Medulla oblongata (tissue), 1 donor: ENCODE results near the gene ABCB8.
"Not testable (repeated sequence)": the region's sequence is repeated elsewhere in the genome, so short reads cannot be mapped to it uniquely, and the experiment has no call there.

ENCODE experiments used
- DNase-seq: peaks from one replicate; pipeline ENCODE4 v3.0.0-alpha.2; 2015; ENCODE audit errors: extremely low spot score

ABCB8 gene

GRCh38 chr7:150997817-150998216 lies 30.4 kb upstream of the ABCB8 start:
- DNase-seq = no peak

GRCh38 chr7:150998341-150998740 lies 29.9 kb upstream of the ABCB8 start:
- no peak for DNase-seq

DNA sequence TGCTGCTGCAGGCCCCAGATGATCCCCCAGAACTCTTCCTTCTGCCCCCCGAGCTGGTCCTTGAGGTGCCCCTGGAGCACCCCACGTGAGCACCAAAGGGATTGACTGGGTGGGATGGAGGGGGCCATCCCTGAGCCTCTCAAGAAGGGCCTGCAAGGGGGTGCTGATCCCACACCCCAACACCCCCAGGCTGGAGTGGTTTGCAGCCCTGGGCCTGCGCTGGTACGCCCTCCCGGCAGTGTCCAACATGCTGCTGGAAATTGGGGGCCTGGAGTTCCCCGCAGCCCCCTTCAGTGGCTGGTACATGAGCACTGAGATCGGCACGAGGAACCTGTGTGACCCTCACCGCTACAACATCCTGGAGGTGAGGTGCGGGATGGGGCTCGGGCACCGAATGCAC lies 29.2 kb upstream of the ABCB8 start:
- DNase-seq = no peak

DNA sequence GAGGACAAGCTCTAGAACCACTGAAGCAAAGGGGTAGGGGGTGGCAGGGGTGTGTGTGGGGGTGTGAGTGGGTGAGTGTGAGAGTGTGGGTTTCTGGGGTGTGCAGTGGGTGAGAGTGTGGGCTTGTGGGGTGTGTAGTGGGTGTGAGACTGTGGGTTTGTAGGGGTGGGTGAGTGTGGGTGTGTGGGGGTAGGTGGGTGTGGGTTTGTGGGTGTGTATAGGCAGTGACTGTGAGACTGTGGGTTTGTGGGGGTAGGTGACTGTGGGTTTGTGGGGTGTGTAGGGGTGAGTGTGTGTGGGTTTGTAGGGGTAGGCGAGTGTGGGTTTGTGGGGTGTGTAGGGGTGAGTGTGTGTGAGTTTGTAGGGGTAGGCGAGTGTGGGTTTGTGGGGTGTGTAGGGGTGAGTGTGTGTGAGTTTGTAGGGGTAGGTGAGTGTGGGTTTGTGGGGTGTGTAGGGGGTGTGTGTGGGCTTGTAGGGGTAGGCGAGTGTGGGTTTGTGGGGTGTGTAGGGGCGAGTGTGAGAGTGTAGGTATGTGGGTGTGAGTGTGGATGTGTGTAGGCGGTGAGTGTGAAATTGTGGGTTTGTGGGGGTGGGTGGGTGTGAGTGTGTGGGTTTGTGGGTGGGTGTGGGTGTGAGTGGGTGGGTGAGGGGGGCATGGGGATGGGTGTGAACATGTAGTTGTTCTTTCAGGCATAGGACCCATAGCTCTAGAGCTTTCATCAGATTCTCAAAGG lies 28.6 kb upstream of the ABCB8 start:
- DNase-seq = no peak

- DNase-seq = no peak
Observed at GRCh38 chr7:151000897-151001495, 27.3 kb upstream of the ABCB8 start.

- no peak for DNase-seq
Observed at GRCh38 chr7:151001546-151001945, 26.7 kb upstream of the ABCB8 start.

DNA sequence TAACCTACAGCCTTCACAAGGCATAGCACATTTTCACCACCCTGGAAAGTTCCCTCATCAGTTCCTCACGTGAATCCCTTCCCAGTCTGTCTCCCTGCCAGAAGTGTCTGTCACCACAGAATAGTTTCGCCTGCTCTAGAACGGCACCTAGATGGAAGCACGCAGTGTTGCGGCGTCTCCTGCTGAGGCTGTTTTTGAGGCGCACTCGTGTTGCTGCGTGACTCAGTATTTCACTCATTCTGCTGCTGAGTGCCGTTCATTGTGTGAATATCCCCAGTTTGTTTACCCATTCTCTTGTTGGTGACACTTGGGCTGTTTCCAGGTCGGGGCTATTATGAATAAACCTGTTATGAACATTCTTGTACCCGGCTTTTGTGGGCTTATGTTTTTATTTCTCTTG lies 24.7 kb upstream of the ABCB8 start:
- DNase-seq = no peak

DNA sequence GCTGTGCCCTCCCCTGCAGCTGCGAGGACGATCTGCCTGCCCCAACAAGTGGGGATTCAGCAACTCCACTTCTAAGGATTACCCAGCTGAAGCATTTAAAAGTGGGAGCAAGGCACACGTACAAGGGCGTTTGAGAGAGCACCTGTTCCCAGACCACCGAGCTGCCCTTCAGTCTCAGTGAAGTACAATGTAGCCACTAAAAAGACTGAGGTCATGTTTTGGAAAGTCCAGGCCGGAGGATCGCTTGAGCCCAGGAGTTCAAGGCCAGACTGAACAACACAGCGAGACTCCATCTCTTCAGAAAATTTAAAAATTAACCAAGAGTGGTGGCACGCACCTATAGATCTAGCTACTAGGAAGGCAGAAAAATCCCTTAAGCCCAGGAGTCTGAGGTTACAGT lies 22.7 kb upstream of the ABCB8 start:
- no peak for DNase-seq

DNA sequence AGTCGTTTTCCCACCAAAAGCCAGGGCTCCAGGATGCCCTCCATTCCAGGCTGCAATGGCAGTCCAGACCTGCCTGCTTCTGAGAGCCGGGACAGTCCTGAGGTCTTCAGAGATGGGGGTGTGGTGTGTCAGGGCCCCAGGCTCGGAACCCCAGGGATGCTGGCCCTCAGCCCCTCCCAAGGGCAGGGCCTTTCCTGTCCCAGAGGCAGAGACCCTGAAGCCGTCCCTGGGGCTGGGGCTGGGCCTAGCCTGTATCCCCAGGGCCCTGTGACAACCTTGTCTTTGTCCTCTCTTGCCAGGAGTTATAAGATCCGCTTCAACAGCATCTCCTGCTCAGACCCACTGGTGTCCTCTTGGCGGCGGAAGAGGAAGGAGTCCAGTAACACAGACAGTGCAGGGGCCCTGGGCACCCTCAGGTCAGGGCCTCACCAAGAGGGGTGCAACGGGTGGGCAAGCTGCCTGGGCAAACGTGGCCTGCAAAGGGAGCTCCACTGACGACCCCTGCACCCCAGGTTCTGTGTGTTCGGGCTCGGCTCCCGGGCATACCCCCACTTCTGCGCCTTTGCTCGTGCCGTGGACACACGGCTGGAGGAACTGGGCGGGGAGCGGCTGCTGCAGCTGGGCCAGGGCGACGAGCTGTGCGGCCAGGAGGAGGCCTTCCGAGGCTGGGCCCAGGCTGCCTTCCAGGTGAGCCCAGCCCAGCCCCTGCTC lies 21.5 kb upstream of the ABCB8 start:
- no peak for DNase-seq

DNA sequence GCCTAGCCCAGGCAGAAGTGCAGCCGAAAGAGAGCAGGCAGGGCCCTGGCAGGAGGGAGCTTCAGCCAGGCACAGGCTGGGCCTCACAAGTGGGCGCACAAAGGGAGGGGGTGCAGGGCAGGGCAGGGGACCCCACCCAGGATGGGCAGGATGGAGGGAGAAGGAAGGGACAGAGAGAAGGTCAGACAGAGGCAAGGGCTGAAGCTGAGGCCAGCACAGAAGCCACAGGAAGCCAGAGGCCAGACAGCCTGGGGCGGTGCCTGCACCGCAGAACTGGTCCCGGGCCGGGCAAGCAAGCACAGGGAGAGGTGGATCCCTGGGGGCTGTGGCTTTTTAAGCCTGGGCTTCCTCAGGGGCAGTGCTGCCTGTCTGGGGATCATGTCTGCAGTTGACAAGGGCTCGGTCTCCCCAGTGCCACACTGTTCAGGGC lies 20.8 kb upstream of the ABCB8 start:
- DNase-seq = no peak

- DNase-seq = no peak
Observed at GRCh38 chr7:151008143-151008510, 20.1 kb upstream of the ABCB8 start.

DNA sequence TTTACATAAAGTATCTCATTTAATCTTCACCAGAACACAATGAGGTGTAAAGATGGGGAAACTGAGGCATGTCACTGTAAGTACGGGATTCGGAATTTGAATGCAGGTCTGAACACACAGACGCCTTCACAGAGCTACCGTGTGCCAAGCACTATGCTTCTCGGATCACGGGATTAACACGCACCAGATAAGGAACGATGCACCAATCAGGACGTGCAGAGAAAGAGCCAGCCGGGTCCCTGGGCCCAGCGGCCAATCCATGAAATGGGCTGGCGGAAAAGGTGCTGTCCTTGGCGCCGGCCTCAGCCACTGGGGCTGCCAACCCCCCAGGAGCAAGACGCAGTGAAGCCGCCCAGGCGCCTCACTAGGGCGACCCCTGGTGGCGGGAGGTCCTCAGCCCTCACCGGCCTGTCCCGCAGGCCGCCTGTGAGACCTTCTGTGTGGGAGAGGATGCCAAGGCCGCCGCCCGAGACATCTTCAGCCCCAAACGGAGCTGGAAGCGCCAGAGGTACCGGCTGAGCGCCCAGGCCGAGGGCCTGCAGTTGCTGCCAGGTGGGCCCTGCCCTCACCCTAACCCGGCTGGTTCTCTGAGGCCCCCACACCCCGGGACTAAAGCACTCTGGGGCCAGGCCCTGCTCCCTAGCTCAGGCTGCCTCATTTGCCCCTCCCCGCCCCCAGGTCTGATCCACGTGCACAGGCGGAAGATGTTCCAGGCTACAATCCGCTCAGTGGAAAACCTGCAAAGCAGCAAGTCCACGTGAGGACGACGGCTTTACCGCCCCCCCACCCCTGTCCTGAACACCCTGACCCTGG lies 19.5 kb upstream of the ABCB8 start:
- no peak for DNase-seq

GRCh38 chr7:151009327-151010036 lies 18.8 kb upstream of the ABCB8 start:
- no peak for DNase-seq

GRCh38 chr7:151010037-151010306 lies 18.3 kb upstream of the ABCB8 start:
- DNase-seq = no peak

- no peak for DNase-seq
Observed at GRCh38 chr7:151010307-151011096, 17.7 kb upstream of the ABCB8 start.

GRCh38 chr7:151011097-151011409 lies 17.2 kb upstream of the ABCB8 start:
- DNase-seq = no peak

- not testable (repeated sequence) for DNase-seq
Observed at GRCh38 chr7:151011616-151012015, 16.6 kb upstream of the ABCB8 start.

- no peak for DNase-seq
Observed at GRCh38 chr7:151012031-151012692, 16.1 kb upstream of the ABCB8 start.

DNA sequence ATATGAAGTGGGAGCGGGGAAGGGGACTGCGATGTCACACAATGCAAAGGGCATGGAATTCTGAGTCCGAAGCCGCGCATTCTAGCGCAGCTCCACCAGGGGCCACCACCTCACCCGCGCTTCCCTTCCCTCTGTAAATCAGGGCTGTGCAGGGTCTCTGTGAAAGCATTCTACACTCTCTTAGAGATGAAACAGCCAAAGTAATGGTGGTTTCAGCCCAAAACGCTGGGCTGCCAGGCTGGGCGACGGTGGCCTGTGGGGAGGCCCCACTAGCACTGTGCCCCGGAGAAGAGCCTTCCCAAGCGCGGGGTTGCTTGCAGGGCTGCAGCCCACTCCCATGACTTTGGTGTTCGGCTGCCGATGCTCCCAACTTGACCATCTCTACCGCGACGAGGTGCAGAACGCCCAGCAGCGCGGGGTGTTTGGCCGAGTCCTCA lies 15.3 kb upstream of the ABCB8 start:
- no peak for DNase-seq

- DNase-seq = no peak
Observed at GRCh38 chr7:151013356-151013732, 14.9 kb upstream of the ABCB8 start.
